Brain pericyte (primary cell): ENCODE data around the gene GULP1.
A peak's percentile ranks its signal among the peaks of the same experiment; 100 is the strongest.
"Not testable (repeated sequence)": the region's sequence is repeated elsewhere in the genome, so short reads cannot be mapped to it uniquely, and the experiment has no call there.

ENCODE experiments used
- DNase-seq: peaks from one replicate; pipeline ENCODE4 v3.0.0-alpha.2; 2012; ENCODE audit warnings: low read depth, low spot score

Gene GULP1

GRCh38 chr2:188291617-188292347 is at the start of gene GULP1:
TSS of gene GULP1 (plus strand) at chr2:188291874. CDS start at chr2:188477703, 185,829 bp downstream.
- peak; percentile 39 for DNase-seq

- no peak for DNase-seq
Observed at GRCh38 chr2:188243381-188243780, 48.3 kb upstream of the GULP1 start.

- no peak for DNase-seq
Observed at GRCh38 chr2:188244383-188244782, 47.3 kb upstream of the GULP1 start.

- no peak for DNase-seq
Observed at GRCh38 chr2:188245230-188245629, 46.4 kb upstream of the GULP1 start.

- DNase-seq, result no peak
Observed at GRCh38 chr2:188248513-188248912, 43.2 kb upstream of the GULP1 start.

- no peak for DNase-seq
Observed at GRCh38 chr2:188251034-188251433, 40.6 kb upstream of the GULP1 start.

- no peak for DNase-seq
Observed at GRCh38 chr2:188256420-188256819, 35.3 kb upstream of the GULP1 start.

GRCh38 chr2:188265315-188265714 is 26.4 kb upstream of the GULP1 start:
- no peak for DNase-seq

- DNase-seq, result no peak
Observed at GRCh38 chr2:188267776-188268175, 23.9 kb upstream of the GULP1 start.

- DNase-seq, result no peak
Observed at GRCh38 chr2:188269004-188269403, 22.7 kb upstream of the GULP1 start.

- no peak for DNase-seq
Observed at GRCh38 chr2:188272121-188272520, 19.6 kb upstream of the GULP1 start.

GRCh38 chr2:188274274-188274673 is 17.4 kb upstream of the GULP1 start:
- DNase-seq, result no peak

GRCh38 chr2:188276255-188276654 is 15.4 kb upstream of the GULP1 start:
- DNase-seq, result no peak

GRCh38 chr2:188277786-188278185 is 13.9 kb upstream of the GULP1 start:
- DNase-seq, result no peak

GRCh38 chr2:188278388-188279092 is 13.1 kb upstream of the GULP1 start:
- no peak for DNase-seq

- DNase-seq, result no peak
Observed at GRCh38 chr2:188279093-188279445, 12.6 kb upstream of the GULP1 start.

GRCh38 chr2:188280811-188281222 is 10.9 kb upstream of the GULP1 start:
- DNase-seq, result no peak

- DNase-seq, result no peak
Observed at GRCh38 chr2:188282907-188283306, 8.8 kb upstream of the GULP1 start.

GRCh38 chr2:188284251-188284650 is 7.4 kb upstream of the GULP1 start:
- DNase-seq, result not testable (repeated sequence)

GRCh38 chr2:188285049-188285448 is 6.6 kb upstream of the GULP1 start:
- no peak for DNase-seq

GRCh38 chr2:188285774-188286173 is 5.9 kb upstream of the GULP1 start:
- no peak for DNase-seq

- DNase-seq, result no peak
Observed at GRCh38 chr2:188291142-188291616, 495 bp upstream of the GULP1 start.
